Kidney (tissue), 14 donors: ENCODE results near the gene BAD. TPM values are rescaled to one million over a fixed set of nuclear protein-coding genes. Genes with fewer than 3 reads are reported as not detected.
A peak's percentile ranks its signal among the peaks of the same experiment; 100 is the strongest.

Source experiments
- DNase-seq, 5 donors: peaks; one replicate each; pipeline ENCODE4 v3.0.0-alpha.2; 2013 to 2020
- FAIRE-seq: peaks from 2 replicates; lab custom pipeline; 2012; peaks lifted over from hg19 to GRCh38; lab: Jason Lieb, UNC
- H3K27ac ChIP-seq, 2 donors: one replicate each; pipeline ENCODE4 v1.7.0; 2013; ENCODE audit warnings: low read depth in 2 of 2, low read length in 2 of 2, inconsistent platforms in 1 of 2
- H3K27me3 ChIP-seq: one replicate; pipeline ENCODE4 v1.7.1; 2013; ENCODE audit warnings: low read length, inconsistent platforms; ENCODE audit not compliant: control insufficient read depth, insufficient read depth
- H3K36me3 ChIP-seq, 3 donors: one replicate each; pipeline versions ENCODE4 v1.7.0 to v1.7.1; 2013; ENCODE audit warnings: low read length in 3 of 3, control low read depth in 1 of 3, inconsistent platforms in 1 of 3; ENCODE audit not compliant: insufficient read depth in 3 of 3, control insufficient read depth in 2 of 3
- H3K4me1 ChIP-seq, 3 donors: one replicate each; pipeline versions ENCODE4 v1.7.0 to v1.7.1; 2013; ENCODE audit warnings: low read length in 3 of 3, inconsistent platforms in 1 of 3, low read depth in 1 of 3; ENCODE audit not compliant: control insufficient read depth in 2 of 3, insufficient read depth in 2 of 3
- H3K4me3 ChIP-seq, 3 donors: one replicate each; pipeline versions ENCODE4 v1.7.0 to v1.8.1; 2013; ENCODE audit warnings: low read length in 3 of 3, control low read depth in 1 of 3, inconsistent platforms in 1 of 3
- H3K9ac ChIP-seq, 3 donors: one replicate each; pipeline versions ENCODE4 v1.7.0 to v1.7.1; 2013; ENCODE audit warnings: low read length in 3 of 3, control low read depth in 1 of 3, inconsistent platforms in 1 of 3
- H3K9me3 ChIP-seq, 3 donors: one replicate each; pipeline versions ENCODE4 v1.7.0 to v1.7.1; 2013; ENCODE audit warnings: low read length in 3 of 3, control low read depth in 1 of 3, inconsistent platforms in 1 of 3; ENCODE audit not compliant: control insufficient read depth in 2 of 3, insufficient read depth in 1 of 3
- intact Hi-C: fragments of 100-400 bp; cut with DNase I; formaldehyde crosslinking; loops from one replicate; pipeline ENCODE4 v1.11.1; 2022
- polyA plus RNA-seq: library from polyadenylated mRNA; stranded (reverse); fragments of 350-450 nt; fragmentation: Illumina TruSeq; extraction: RNeasy Lipid Tissue Mini Kit (QIAGEN cat#74804); gene quantifications from one replicate; pipeline ENCODE4 v1.2.3, GENCODE V29; 2014; ENCODE audit warnings: low read depth, low replicate concordance; ENCODE audit not compliant: insufficient read depth
- total RNA-seq: library from RNA; stranded (reverse); fragmentation: NEBNext Ultra II Directional; extraction: Animal tissue kit (Norgen Biotek cat#: 25700); gene quantifications from one replicate; pipeline ENCODE4 v1.2.1, GENCODE V29; 2021
- TF ChIP-seq, protein P1 (sequence below): IDR thresholded peaks from 3 replicates; pipeline ENCODE4 v1.5.1; 2012; ENCODE audit warnings: mild to moderate bottlenecking, moderate library complexity, borderline replicate concordance; ENCODE audit not compliant: insufficient read depth; ENCODE audit errors: extremely low read depth
- donor health status: control.
- donor health status: control.
- donor health status: control.
- donor health status: control.
- donor health status: control.
- donor health status: DM: yes; HTN: yes; CAD: no.
- donor health status: Normal renal cell carcinoma (clear cell type).

The BAD gene
- total and polyA plus RNA-seq, 2 donors from 2014 or later = 59.8 to 157 TPM

DNA sequence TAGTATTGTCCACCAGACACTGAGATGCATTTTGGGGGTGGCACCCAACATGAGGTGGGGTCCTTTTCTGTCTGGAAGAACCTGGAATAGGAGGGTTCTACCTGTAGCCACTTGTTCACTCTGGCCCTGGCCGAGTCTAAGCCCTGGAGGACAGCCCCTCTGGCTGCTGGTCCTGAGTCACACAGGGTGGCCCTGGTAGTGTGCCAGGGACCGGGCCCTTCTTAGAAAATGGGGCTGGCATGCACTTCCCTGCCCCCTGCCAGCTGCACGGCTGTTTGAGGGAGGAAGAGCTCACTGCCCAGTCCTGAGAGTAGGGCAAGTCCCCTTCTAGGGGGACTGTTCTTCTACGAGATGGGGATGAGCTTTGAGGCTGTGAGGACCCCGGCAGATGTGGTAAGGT, 31.0 kb downstream of the BAD start:
- FAIRE-seq (no peak), DNase-seq (no peak)
- H3K36me3 ChIP-seq = peaks cover 0 to 6% (median 1%) of the 10 kb centered on the region in 3 donors
- H3K27me3 ChIP-seq = no peaks in the 10 kb centered on the region
- intact Hi-C loops = no loop called here
- H3K4me3 ChIP-seq = no peak overlapping the region
- no peaks in the 10 kb centered on the region for H3K9me3 ChIP-seq
- peaks cover 0 to 22% (median 5%) of the 10 kb centered on the region in 3 donors for H3K4me1 ChIP-seq
- TF ChIP-seq, protein P1, sequence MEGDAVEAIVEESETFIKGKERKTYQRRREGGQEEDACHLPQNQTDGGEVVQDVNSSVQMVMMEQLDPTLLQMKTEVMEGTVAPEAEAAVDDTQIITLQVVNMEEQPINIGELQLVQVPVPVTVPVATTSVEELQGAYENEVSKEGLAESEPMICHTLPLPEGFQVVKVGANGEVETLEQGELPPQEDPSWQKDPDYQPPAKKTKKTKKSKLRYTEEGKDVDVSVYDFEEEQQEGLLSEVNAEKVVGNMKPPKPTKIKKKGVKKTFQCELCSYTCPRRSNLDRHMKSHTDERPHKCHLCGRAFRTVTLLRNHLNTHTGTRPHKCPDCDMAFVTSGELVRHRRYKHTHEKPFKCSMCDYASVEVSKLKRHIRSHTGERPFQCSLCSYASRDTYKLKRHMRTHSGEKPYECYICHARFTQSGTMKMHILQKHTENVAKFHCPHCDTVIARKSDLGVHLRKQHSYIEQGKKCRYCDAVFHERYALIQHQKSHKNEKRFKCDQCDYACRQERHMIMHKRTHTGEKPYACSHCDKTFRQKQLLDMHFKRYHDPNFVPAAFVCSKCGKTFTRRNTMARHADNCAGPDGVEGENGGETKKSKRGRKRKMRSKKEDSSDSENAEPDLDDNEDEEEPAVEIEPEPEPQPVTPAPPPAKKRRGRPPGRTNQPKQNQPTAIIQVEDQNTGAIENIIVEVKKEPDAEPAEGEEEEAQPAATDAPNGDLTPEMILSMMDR = no peak
- H3K27ac ChIP-seq = no peak overlapping the region
- no peak overlapping the region for H3K9ac ChIP-seq

DNA sequence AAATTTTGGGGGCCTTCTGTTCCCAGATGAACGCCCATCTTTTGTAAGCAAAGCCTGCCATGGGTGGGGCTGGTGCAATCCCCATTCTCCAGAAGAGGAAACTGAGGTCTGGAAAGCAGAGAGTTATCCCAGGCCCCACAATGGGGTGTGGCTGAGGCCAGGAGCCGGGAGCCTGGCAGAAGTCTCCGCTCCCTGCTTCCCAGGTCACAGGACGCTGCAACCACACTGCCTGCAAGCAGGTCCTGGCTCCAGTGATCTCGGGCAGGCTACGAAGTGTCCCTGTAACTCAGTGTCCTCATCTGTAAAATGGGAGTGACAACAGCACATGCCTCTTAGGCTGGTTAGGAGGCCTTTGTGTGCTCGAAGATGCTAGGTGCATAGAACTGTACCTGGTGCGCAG, 31.4 kb downstream of the BAD start:
- Histone ChIP-seq H3K9ac (no peak overlapping the region), H3K4me3 (no peak overlapping the region)

DNA sequence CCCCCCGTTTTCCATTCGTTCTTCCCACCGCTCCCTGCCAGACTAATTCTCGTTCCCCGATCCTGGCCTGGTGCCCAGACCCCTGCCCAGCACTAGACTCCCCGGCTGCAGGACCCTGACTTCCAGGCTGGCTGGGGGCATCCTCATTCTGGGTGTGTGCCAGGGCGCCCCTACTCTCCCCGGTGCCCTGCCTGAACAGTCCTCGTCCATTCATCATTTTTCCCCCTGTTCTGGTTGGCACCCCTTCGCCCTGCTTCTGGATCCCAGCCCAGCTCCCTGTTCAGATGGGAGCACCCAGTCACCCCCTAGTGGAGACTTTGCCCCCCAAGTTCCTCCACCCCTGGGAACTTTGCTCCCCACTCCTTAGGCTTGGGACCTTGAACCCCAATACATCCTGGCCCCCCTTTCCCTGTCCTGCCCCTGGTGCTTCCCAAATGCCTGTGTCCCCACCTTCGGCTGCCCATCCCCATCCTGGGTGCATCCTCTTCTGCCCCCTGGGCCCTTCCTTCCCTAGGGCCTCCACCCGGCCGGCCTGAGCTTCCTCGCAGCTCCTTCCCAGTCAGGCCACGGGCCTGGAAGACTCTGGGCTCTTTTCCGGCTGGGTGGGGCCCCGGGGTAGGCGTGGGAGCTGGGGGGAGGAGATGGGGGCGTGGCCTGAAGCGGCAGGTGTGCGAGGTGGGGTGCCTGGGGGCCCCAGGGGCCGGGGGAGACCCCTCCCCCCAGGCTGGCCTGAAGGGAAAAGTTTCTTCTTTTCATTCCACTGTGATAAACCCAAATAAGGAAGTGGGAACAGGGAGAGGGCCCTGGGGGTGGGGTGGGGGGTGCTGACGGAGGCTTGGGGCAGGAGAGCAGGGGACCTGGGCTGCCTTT, 32.2 kb downstream of the BAD start:
- peak overlapping the region; percentile 7 to 32 for H3K27ac ChIP-seq
- FAIRE-seq = no peak
- intact Hi-C loops = no loop called here
- H3K4me1 ChIP-seq = peaks cover 0 to 26% (median 5%) of the 10 kb centered on the region in 3 donors
- H3K4me3 ChIP-seq = peak overlapping the region; percentile 57 to 74 (median 71)
- peak overlapping the region in 2 of 3 donors; percentile 78 to 80 for H3K9ac ChIP-seq
- H3K27me3 ChIP-seq = no peaks in the 10 kb centered on the region
- H3K36me3 ChIP-seq = peaks cover 0 to 6% (median 0%) of the 10 kb centered on the region in 3 donors
- H3K9me3 ChIP-seq = no peaks in the 10 kb centered on the region
- TF ChIP-seq, protein P1 = peak; percentile 8
- DNase-seq = peak in 1 of 5 donors; percentile 77

More for the DNA sequence above, 31.4 kb downstream of the BAD start:
- H3K27me3 ChIP-seq = no peaks in the 10 kb centered on the region
- FAIRE-seq = no peak
- no peak for DNase-seq
- peaks cover 0 to 6% (median 0%) of the 10 kb centered on the region in 3 donors for H3K36me3 ChIP-seq
- TF ChIP-seq, protein P1 = no peak
- peaks cover 0 to 22% (median 5%) of the 10 kb centered on the region in 3 donors for H3K4me1 ChIP-seq
- intact Hi-C loops = no loop called here
- H3K27ac ChIP-seq = no peak overlapping the region
- H3K9me3 ChIP-seq = no peaks in the 10 kb centered on the region
